Body of pancreas (tissue), 4 donors: Measurements from ENCODE around the gene BPGM.

Experiments used
- CTCF ChIP-seq, 7 experiments: fragments of 450-650 bp in 4 of 7; fragments of 200-600 bp in 3 of 7; sonication (generic) in 3 of 7; IDR thresholded peaks; one replicate each; pipeline ENCODE4 v1.5.1; 2016 to 2019; ENCODE audit warnings: antibody characterized with exemption in 7 of 7
- POLR2A ChIP-seq, 3 donors: fragments of 450-650 bp; IDR thresholded peaks; one replicate each; pipeline ENCODE4 v1.6.1; 2016; ENCODE audit warnings: antibody characterized with exemption in 3 of 3, mild to moderate bottlenecking in 2 of 3

- TF ChIP-seq CTCF (IDR thresholded peaks at IDR 0.05) (no peak), POLR2A (IDR thresholded peaks at IDR 0.05) (no peak)
Measured at GRCh38 chr7:134690614-134691504, 44.2 kb downstream of the BPGM start.
